B cell (primary cell): ENCODE results near the gene MKS1. TPM values are rescaled to one million over a fixed set of nuclear protein-coding genes. Genes with fewer than 3 reads are reported as not detected.

Experiments used
- ATAC-seq: fragments of 200-7000 bp; cut with Tn5 transposase; one replicate; pipeline ENCODE4 v1.10.0; 2021; ENCODE audit warnings: low read depth, mild to moderate bottlenecking, moderate number of reproducible peaks, moderate library complexity
- CTCF ChIA-PET: fragments of 350-600 bp; sonication (Branson Sonifier 250); formaldehyde crosslinking; loops from one replicate; lab custom pipeline; 2021; ENCODE audit warnings: antibody characterized with exemption, inconsistent platforms; lab: Charles Lee
- POLR2A ChIA-PET: fragments of 350-600 bp; sonication (Branson Sonifier 250); formaldehyde crosslinking; loops from one replicate; lab custom pipeline; 2021; ENCODE audit warnings: antibody characterized with exemption; lab: Charles Lee
- DNase-seq: peaks from one replicate; pipeline ENCODE4 v3.0.0; 2013
- H2AFZ ChIP-seq: 2 replicates; pipeline ENCODE4 v1.6.1; 2012; ENCODE audit warnings: mild to moderate bottlenecking, low read depth, low read length; ENCODE audit not compliant: insufficient read depth, poor library complexity, severe bottlenecking
- H3K27ac ChIP-seq, 2 donors: 1 replicate in 1 of 2; 2 replicates in 1 of 2; pipeline ENCODE4 v1.5.1; 2012 to 2013; ENCODE audit warnings: low read length in 2 of 2, mild to moderate bottlenecking in 2 of 2, moderate library complexity in 1 of 2
- H3K27me3 ChIP-seq, 4 experiments: fragments of 200-600 bp in 1 of 4; sonication (generic) in 1 of 4; replicated peaks in 1 of 4; 1 replicate in 2 of 4; 2 replicates in 2 of 4; pipeline versions ENCODE4 v1.6.1 to v1.7.0; 2013 to 2016; ENCODE audit warnings: low read length in 3 of 4, mild to moderate bottlenecking in 2 of 4, mixed read lengths in 1 of 4, moderate library complexity in 1 of 4; ENCODE audit not compliant: insufficient read depth in 4 of 4, control insufficient read depth in 3 of 4; ENCODE audit errors: control extremely low read depth in 1 of 4
- H3K36me3 ChIP-seq, 2 experiments: replicated peaks in 1 of 2; 1 replicate in 1 of 2; 2 replicates in 1 of 2; pipeline versions ENCODE4 v1.6.1 to v1.7.1; 2013; ENCODE audit warnings: low read length in 1 of 2; ENCODE audit not compliant: insufficient read depth in 2 of 2, control insufficient read depth in 1 of 2; ENCODE audit errors: control extremely low read depth in 1 of 2, extremely low read depth in 1 of 2
- H3K4me1 ChIP-seq, 2 donors: fragments of 200-600 bp in 1 of 2; sonication (generic) in 1 of 2; 1 replicate in 1 of 2; 2 replicates in 1 of 2; pipeline versions ENCODE4 v1.5.1 to v1.6.1; 2013 to 2017; ENCODE audit warnings: low read length in 2 of 2; ENCODE audit not compliant: control insufficient read depth in 2 of 2, insufficient read depth in 2 of 2
- H3K4me2 ChIP-seq: replicated peaks from 2 replicates; pipeline ENCODE3; 2012; ENCODE audit warnings: mild to moderate bottlenecking, low read depth, low read length; ENCODE audit not compliant: poor library complexity, severe bottlenecking
- H3K4me3 ChIP-seq, 5 experiments: fragments of 200-600 bp in 1 of 5; sonication (generic) in 1 of 5; 1 replicate in 3 of 5; 2 replicates in 2 of 5; pipeline versions ENCODE4 v1.5.1 to v1.7.0; 2011 to 2016; ENCODE audit warnings: low read length in 4 of 5, mild to moderate bottlenecking in 4 of 5, low read depth in 2 of 5, control low read depth in 1 of 5, moderate library complexity in 1 of 5; ENCODE audit not compliant: insufficient read depth in 1 of 5; ENCODE audit errors: control extremely low read depth in 1 of 5, extremely low read depth in 1 of 5
- H3K79me2 ChIP-seq: fragments of 200-600 bp; sonication (generic); one replicate; pipeline ENCODE4 v1.6.0; 2016; ENCODE audit warnings: low read length; ENCODE audit not compliant: control insufficient read depth, insufficient read depth
- H3K9ac ChIP-seq: fragments of 200-600 bp; sonication (generic); 2 replicates; pipeline ENCODE4 v1.6.1; 2017; ENCODE audit warnings: mild to moderate bottlenecking, low read length, moderate library complexity
- H3K9me3 ChIP-seq, 3 donors: one replicate each; pipeline versions ENCODE4 v1.6.1 to v1.7.1; 2013; ENCODE audit warnings: low read length in 2 of 3; ENCODE audit not compliant: control insufficient read depth in 2 of 3, insufficient read depth in 1 of 3; ENCODE audit errors: control extremely low read depth in 1 of 3
- H4K20me1 ChIP-seq: 2 replicates; pipeline ENCODE4 v1.6.0; 2012; ENCODE audit warnings: mild to moderate bottlenecking, low read length; ENCODE audit not compliant: insufficient read depth, control insufficient read depth, poor library complexity, severe bottlenecking
- H3K27ac Mint-ChIP-seq: one replicate; pipeline ENCODE4 v1.8.0; 2021; ENCODE audit warnings: mixed read lengths
- H3K27me3 Mint-ChIP-seq: one replicate; pipeline ENCODE4 v1.8.0; 2021; ENCODE audit warnings: mixed read lengths
- H3K4me1 Mint-ChIP-seq: one replicate; pipeline ENCODE4 v1.8.0; 2021; ENCODE audit warnings: mixed read lengths
- H3K4me3 Mint-ChIP-seq: one replicate; pipeline ENCODE4 v1.8.0; 2021; ENCODE audit warnings: mixed read lengths
- H3K9me3 Mint-ChIP-seq: one replicate; pipeline ENCODE4 v1.8.0; 2022; ENCODE audit warnings: mixed read lengths; ENCODE audit not compliant: insufficient read depth
- CTCF ChIP-seq: fragments of 200-600 bp; IDR thresholded peaks from one replicate; pipeline ENCODE4 v1.8.0; 2022; ENCODE audit warnings: antibody characterized with exemption, mild to moderate bottlenecking
- EZH2 ChIP-seq: IDR thresholded peaks from 2 replicates; pipeline ENCODE4 v1.6.1; 2012; ENCODE audit warnings: borderline replicate concordance, low read depth, mild to moderate bottlenecking, moderate library complexity, low read length; ENCODE audit not compliant: insufficient read depth, poor library complexity, severe bottlenecking
- WGBS: methylation state at CpG from one replicate; pipeline ENCODE4 v1.1.5; 2013; ENCODE audit warnings: missing lambda C conversion rate; ENCODE audit not compliant: insufficient coverage; 5-methylcytosine and 5-hydroxymethylcytosine counted together
- intact Hi-C: fragments of 100-400 bp; cut with micrococcal nuclease; formaldehyde crosslinking; loops from one replicate; pipeline ENCODE4 v1.10.0; 2022
- polyA plus RNA-seq: library from polyadenylated mRNA; depleted of rRNA; stranded (reverse); fragments of >200 nt; gene quantifications from 2 replicates; pipeline ENCODE4 v1.2.3, GENCODE V29; 2012
- total RNA-seq, 2 donors: library from RNA; stranded (reverse); fragments of 120-200 nt in 1 of 2; gene quantifications; 1 replicate in 1 of 2; 2 replicates in 1 of 2; pipeline versions ENCODE4 v1.2.3 to v1.2.4, GENCODE V29; 2013 to 2022

The MKS1 gene
- total and polyA plus RNA-seq, 2 donors (not counting 1 experiment from before 2014, with no cell fraction given) = 8.3 to 19.6 TPM

- TF ChIP-seq EZH2 (no peak), CTCF (no peak)
- ChIA-PET POLR2A (no interaction called here), CTCF (no interaction called here)
- Histone ChIP-seq H4K20me1 (no peaks in the 10 kb centered on the region), H3K4me3 (no peak overlapping the region), H3K9ac (no peak overlapping the region), H3K4me1 (peaks cover 14 to 18% of the 10 kb centered on the region in 2 donors), H2AFZ (no peak overlapping the region), H3K79me2 (no peaks in the 10 kb centered on the region), H3K4me2 (no peak overlapping the region), H3K36me3 (no peaks in the 10 kb centered on the region), H3K9me3 (peaks cover 0 to 3% (median 0%) of the 10 kb centered on the region in 3 donors), H3K27ac (no peak overlapping the region), H3K27me3 (peaks cover 0 to 50% (median 14%) of the 10 kb centered on the region in 4 experiments)
- H3K4me3 Mint-ChIP-seq = no peak overlapping the region
- H3K4me1 Mint-ChIP-seq = peaks cover 19% of the 10 kb centered on the region
- peaks cover 35% of the 10 kb centered on the region for H3K27me3 Mint-ChIP-seq
- intact Hi-C loops = no loop called here
- no peak for ATAC-seq
- 90% methylated on average over 7 of the region's 10 CpGs for WGBS
- no peak overlapping the region for H3K27ac Mint-ChIP-seq
- no peaks in the 10 kb centered on the region for H3K9me3 Mint-ChIP-seq
- DNase-seq = no peak
Measured at GRCh38 chr17:58245428-58246103, 26.5 kb upstream of the MKS1 start.

- Mint-ChIP-seq H3K4me3 (no peak overlapping the region), H3K27me3 (peaks cover 41% of the 10 kb centered on the region), H3K27ac (no peak overlapping the region), H3K4me1 (peaks cover 15% of the 10 kb centered on the region), H3K9me3 (no peaks in the 10 kb centered on the region)
- no peak overlapping the region for H3K4me2 ChIP-seq
- H4K20me1 ChIP-seq = no peaks in the 10 kb centered on the region
- CTCF ChIA-PET = no interaction called here
- TF ChIP-seq CTCF = no peak
- no peak for TF ChIP-seq EZH2
- H3K79me2 ChIP-seq = no peaks in the 10 kb centered on the region
- no peak overlapping the region for H3K4me3 ChIP-seq
- peaks cover 0 to 46% (median 12%) of the 10 kb centered on the region in 4 experiments for H3K27me3 ChIP-seq
- peaks cover 0 to 3% (median 0%) of the 10 kb centered on the region in 3 donors for H3K9me3 ChIP-seq
- DNase-seq = no peak
- H3K27ac ChIP-seq = no peak overlapping the region
- H3K4me1 ChIP-seq = peaks cover 11 to 17% of the 10 kb centered on the region in 2 donors
- ATAC-seq = no peak
- no peak overlapping the region for H2AFZ ChIP-seq
- POLR2A ChIA-PET = no interaction called here
- no peaks in the 10 kb centered on the region for H3K36me3 ChIP-seq
- intact Hi-C loops = no loop called here
- no peak overlapping the region for H3K9ac ChIP-seq
- 82% methylated on average over 4 of the region's 6 CpGs for WGBS
Measured at GRCh38 chr17:58244963-58245362, 25.9 kb upstream of the MKS1 start.
